Measurements from ENCODE around the gene MED9.

MED9 gene

GRCh38 chr17:17525311-17525710 is 48.5 kb downstream of the MED9 start:
- Histone ChIP-seq H2AK5ac (ENCODE audit: low read depth, low read length) (no peak overlapping the region), H2BK120ac (ENCODE audit: low read depth, low read length) (no peak overlapping the region), H3K36me3 (replicated peaks in 1 of 2; ENCODE audit: control insufficient read depth in 2 of 2, insufficient read depth in 2 of 2, low read length in 2 of 2) (no peaks in the 10 kb centered on the region), H3K14ac (ENCODE audit: low read length) (no peak overlapping the region), H3K4me2 (ENCODE audit: insufficient read depth, low read length, poor library complexity, severe bottlenecking) (no peak overlapping the region), H3K4me3 (ENCODE audit: low read length in 2 of 2) (no peak overlapping the region), H4K8ac (ENCODE audit: low read depth, low read length) (no peak overlapping the region), H2BK15ac (ENCODE audit: low read length) (no peak overlapping the region), H3K27ac (replicated peaks; ENCODE audit: low read length) (no peak overlapping the region), H3K4ac (ENCODE audit: low read length) (no peak overlapping the region), H3K27me3 (ENCODE audit: control insufficient read depth in 3 of 3, insufficient read depth in 3 of 3, low read depth in 1 of 3, low read length in 3 of 3) (no peaks in the 10 kb centered on the region), H3K4me1 (ENCODE audit: control insufficient read depth in 2 of 2, insufficient read depth in 1 of 2, low read depth in 1 of 2, low read length in 2 of 2) (peaks cover 3 to 5% of the 10 kb centered on the region in 2 donors), H3K9ac (ENCODE audit: low read depth, low read length, poor library complexity) (no peak overlapping the region), H2BK12ac (ENCODE audit: low read length) (no peak overlapping the region), H3K18ac (ENCODE audit: low read length) (peak overlapping the region; percentile 71), H3K23ac (ENCODE audit: low read depth, low read length, poor library complexity) (no peak overlapping the region), H2AFZ (ENCODE audit: low read length) (no peak overlapping the region), H3K79me1 (ENCODE audit: low read depth, low read length) (peaks cover 3% of the 10 kb centered on the region), H4K91ac (ENCODE audit: low read depth, low read length, poor library complexity) (no peak overlapping the region), H3K9me3 (replicated peaks in 1 of 2; ENCODE audit: control insufficient read depth in 2 of 2, insufficient read depth in 1 of 2, low read depth in 1 of 2, low read length in 2 of 2) (peaks cover 3 to 7% of the 10 kb centered on the region in 2 donors), H2BK5ac (ENCODE audit: low read length) (peak overlapping the region; percentile 75)
- WGBS, 2 donors (ENCODE audit: extremely low coverage in 2 of 2, insufficient read length in 2 of 2, insufficient replicate concordance in 1 of 2): no CpG with 5 or more reads among the region's 15 CpGs
- DNase-seq (ENCODE audit: low spot score): no peak

GRCh38 chr17:17525956-17526355 is 49.2 kb downstream of the MED9 start:
- no peaks in the 10 kb centered on the region for H3K36me3 ChIP-seq (replicated peaks in 1 of 2; ENCODE audit: control insufficient read depth in 2 of 2, insufficient read depth in 2 of 2, low read length in 2 of 2)

GRCh38 chr17:17526369-17526768 is 49.6 kb downstream of the MED9 start:
- peaks cover 3% of the 10 kb centered on the region for H3K79me1 ChIP-seq (ENCODE audit: low read depth, low read length)
- H3K14ac ChIP-seq (ENCODE audit: low read length): peak overlapping the region; percentile 25
- no peak overlapping the region for H2AFZ ChIP-seq (ENCODE audit: low read length)
- H2BK15ac ChIP-seq (ENCODE audit: low read length): no peak overlapping the region
- no peak overlapping the region for H3K9ac ChIP-seq (ENCODE audit: low read depth, low read length, poor library complexity)
- H2AK5ac ChIP-seq (ENCODE audit: low read depth, low read length): peak overlapping the region; percentile 52
- no peak overlapping the region for H3K4me2 ChIP-seq (ENCODE audit: insufficient read depth, low read length, poor library complexity, severe bottlenecking)
- H2BK12ac ChIP-seq (ENCODE audit: low read length): peak overlapping the region; percentile 66
- H2BK120ac ChIP-seq (ENCODE audit: low read depth, low read length): no peak overlapping the region
- no peak for DNase-seq (ENCODE audit: low spot score)
- H3K23ac ChIP-seq (ENCODE audit: low read depth, low read length, poor library complexity): peak overlapping the region; percentile 68
- H4K8ac ChIP-seq (ENCODE audit: low read depth, low read length): no peak overlapping the region
- H3K9me3 ChIP-seq (replicated peaks in 1 of 2; ENCODE audit: control insufficient read depth in 2 of 2, insufficient read depth in 1 of 2, low read depth in 1 of 2, low read length in 2 of 2): peaks cover 3 to 7% of the 10 kb centered on the region in 2 donors
- no CpG with 5 or more reads among the region's 14 CpGs for WGBS, 2 donors (ENCODE audit: extremely low coverage in 2 of 2, insufficient read length in 2 of 2, insufficient replicate concordance in 1 of 2)
- H4K91ac ChIP-seq (ENCODE audit: low read depth, low read length, poor library complexity): no peak overlapping the region
- no peak overlapping the region for H3K4me3 ChIP-seq (ENCODE audit: low read length in 2 of 2)
- no peak overlapping the region for H3K4ac ChIP-seq (ENCODE audit: low read length)
- peak overlapping the region; percentile 22 for H2BK5ac ChIP-seq (ENCODE audit: low read length)
- no peak overlapping the region for H3K18ac ChIP-seq (ENCODE audit: low read length)
- H3K4me1 ChIP-seq (ENCODE audit: control insufficient read depth in 2 of 2, insufficient read depth in 1 of 2, low read depth in 1 of 2, low read length in 2 of 2): peaks cover 3 to 5% of the 10 kb centered on the region in 2 donors
- no peak overlapping the region for H3K27ac ChIP-seq (replicated peaks; ENCODE audit: low read length)
- H3K36me3 ChIP-seq (replicated peaks in 1 of 2; ENCODE audit: control insufficient read depth in 2 of 2, insufficient read depth in 2 of 2, low read length in 2 of 2): no peaks in the 10 kb centered on the region
- H3K27me3 ChIP-seq (ENCODE audit: control insufficient read depth in 3 of 3, insufficient read depth in 3 of 3, low read depth in 1 of 3, low read length in 3 of 3): no peaks in the 10 kb centered on the region

More at GRCh38 chr17:17525956-17526355, 49.2 kb downstream of the MED9 start:
- H3K79me1 ChIP-seq (ENCODE audit: low read depth, low read length): peaks cover 3% of the 10 kb centered on the region
- H2BK15ac ChIP-seq (ENCODE audit: low read length): no peak overlapping the region
- H2BK120ac ChIP-seq (ENCODE audit: low read depth, low read length): no peak overlapping the region
- H3K4me3 ChIP-seq (ENCODE audit: low read length in 2 of 2): no peak overlapping the region
- no peak overlapping the region for H2AFZ ChIP-seq (ENCODE audit: low read length)
- no CpG with 5 or more reads among the region's 6 CpGs for WGBS, 2 donors (ENCODE audit: extremely low coverage in 2 of 2, insufficient read length in 2 of 2, insufficient replicate concordance in 1 of 2)
- no peak overlapping the region for H2BK5ac ChIP-seq (ENCODE audit: low read length)
- no peak overlapping the region for H2BK12ac ChIP-seq (ENCODE audit: low read length)
- no peaks in the 10 kb centered on the region for H3K27me3 ChIP-seq (ENCODE audit: control insufficient read depth in 3 of 3, insufficient read depth in 3 of 3, low read depth in 1 of 3, low read length in 3 of 3)
- H3K4me1 ChIP-seq (ENCODE audit: control insufficient read depth in 2 of 2, insufficient read depth in 1 of 2, low read depth in 1 of 2, low read length in 2 of 2): peaks cover 3 to 5% of the 10 kb centered on the region in 2 donors
- H3K9ac ChIP-seq (ENCODE audit: low read depth, low read length, poor library complexity): no peak overlapping the region
- H3K14ac ChIP-seq (ENCODE audit: low read length): no peak overlapping the region
- H2AK5ac ChIP-seq (ENCODE audit: low read depth, low read length): no peak overlapping the region
- H3K23ac ChIP-seq (ENCODE audit: low read depth, low read length, poor library complexity): peak overlapping the region; percentile 68
- H3K18ac ChIP-seq (ENCODE audit: low read length): no peak overlapping the region
- H3K27ac ChIP-seq (replicated peaks; ENCODE audit: low read length): no peak overlapping the region
- H3K4me2 ChIP-seq (ENCODE audit: insufficient read depth, low read length, poor library complexity, severe bottlenecking): no peak overlapping the region
- DNase-seq (ENCODE audit: low spot score): no peak
- no peak overlapping the region for H4K91ac ChIP-seq (ENCODE audit: low read depth, low read length, poor library complexity)
- no peak overlapping the region for H4K8ac ChIP-seq (ENCODE audit: low read depth, low read length)
- peaks cover 3 to 7% of the 10 kb centered on the region in 2 donors for H3K9me3 ChIP-seq (replicated peaks in 1 of 2; ENCODE audit: control insufficient read depth in 2 of 2, insufficient read depth in 1 of 2, low read depth in 1 of 2, low read length in 2 of 2)
- no peak overlapping the region for H3K4ac ChIP-seq (ENCODE audit: low read length)

GRCh38 chr17:17527534-17527933 is 50.7 kb downstream of the MED9 start:
- H3K23ac ChIP-seq (ENCODE audit: low read depth, low read length, poor library complexity): no peak overlapping the region
- H2BK12ac ChIP-seq (ENCODE audit: low read length): no peak overlapping the region
- H3K4me1 ChIP-seq (ENCODE audit: control insufficient read depth in 2 of 2, insufficient read depth in 1 of 2, low read depth in 1 of 2, low read length in 2 of 2): peaks cover 3 to 5% of the 10 kb centered on the region in 2 donors
- H3K4me2 ChIP-seq (ENCODE audit: insufficient read depth, low read length, poor library complexity, severe bottlenecking): no peak overlapping the region
- H3K9me3 ChIP-seq (replicated peaks in 1 of 2; ENCODE audit: control insufficient read depth in 2 of 2, insufficient read depth in 1 of 2, low read depth in 1 of 2, low read length in 2 of 2): peaks cover 3 to 9% of the 10 kb centered on the region in 2 donors
- no peak overlapping the region for H2AK5ac ChIP-seq (ENCODE audit: low read depth, low read length)
- no CpG with 5 or more reads among the region's 11 CpGs for WGBS, 2 donors (ENCODE audit: extremely low coverage in 2 of 2, insufficient read length in 2 of 2, insufficient replicate concordance in 1 of 2)
- no peak for DNase-seq (ENCODE audit: low spot score)
- no peak overlapping the region for H4K91ac ChIP-seq (ENCODE audit: low read depth, low read length, poor library complexity)
- no peak overlapping the region for H3K27ac ChIP-seq (replicated peaks; ENCODE audit: low read length)
- no peak overlapping the region for H2BK5ac ChIP-seq (ENCODE audit: low read length)
- H3K18ac ChIP-seq (ENCODE audit: low read length): no peak overlapping the region
- no peaks in the 10 kb centered on the region for H3K27me3 ChIP-seq (ENCODE audit: control insufficient read depth in 3 of 3, insufficient read depth in 3 of 3, low read depth in 1 of 3, low read length in 3 of 3)
- peaks cover 3% of the 10 kb centered on the region for H3K79me1 ChIP-seq (ENCODE audit: low read depth, low read length)
- no peak overlapping the region for H2BK15ac ChIP-seq (ENCODE audit: low read length)
- H3K4me3 ChIP-seq (ENCODE audit: low read length in 2 of 2): no peak overlapping the region
- no peak overlapping the region for H3K14ac ChIP-seq (ENCODE audit: low read length)
- H3K9ac ChIP-seq (ENCODE audit: low read depth, low read length, poor library complexity): no peak overlapping the region
- no peaks in the 10 kb centered on the region for H3K36me3 ChIP-seq (replicated peaks in 1 of 2; ENCODE audit: control insufficient read depth in 2 of 2, insufficient read depth in 2 of 2, low read length in 2 of 2)
- no peak overlapping the region for H2BK120ac ChIP-seq (ENCODE audit: low read depth, low read length)
- H4K8ac ChIP-seq (ENCODE audit: low read depth, low read length): peak overlapping the region; percentile 17
- no peak overlapping the region for H3K4ac ChIP-seq (ENCODE audit: low read length)
- H2AFZ ChIP-seq (ENCODE audit: low read length): no peak overlapping the region
